ENCODE results near the gene NDUFAF7.
A peak's percentile ranks its signal among the peaks of the same experiment; 100 is the strongest.
"Not testable (repeated sequence)": the region's sequence is repeated elsewhere in the genome, so short reads cannot be mapped to it uniquely, and the experiment has no call there.

Gene NDUFAF7, protein sequence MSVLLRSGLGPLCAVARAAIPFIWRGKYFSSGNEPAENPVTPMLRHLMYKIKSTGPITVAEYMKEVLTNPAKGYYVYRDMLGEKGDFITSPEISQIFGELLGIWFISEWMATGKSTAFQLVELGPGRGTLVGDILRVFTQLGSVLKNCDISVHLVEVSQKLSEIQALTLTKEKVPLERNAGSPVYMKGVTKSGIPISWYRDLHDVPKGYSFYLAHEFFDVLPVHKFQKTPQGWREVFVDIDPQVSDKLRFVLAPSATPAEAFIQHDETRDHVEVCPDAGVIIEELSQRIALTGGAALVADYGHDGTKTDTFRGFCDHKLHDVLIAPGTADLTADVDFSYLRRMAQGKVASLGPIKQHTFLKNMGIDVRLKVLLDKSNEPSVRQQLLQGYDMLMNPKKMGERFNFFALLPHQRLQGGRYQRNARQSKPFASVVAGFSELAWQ

GRCh38 chr2:37231241-37232130 is at the start of gene NDUFAF7, which contains the start of gene CEBPZ:
Gene NDUFAF7 (plus strand): TSS chr2:37231658. CDS start chr2:37231706, 48 bp downstream.
Gene CEBPZ (minus strand): TSS chr2:37231596. CDS start chr2:37231567, 29 bp downstream.
- DNase-seq, result peak; percentile 77 to 88

DNA sequence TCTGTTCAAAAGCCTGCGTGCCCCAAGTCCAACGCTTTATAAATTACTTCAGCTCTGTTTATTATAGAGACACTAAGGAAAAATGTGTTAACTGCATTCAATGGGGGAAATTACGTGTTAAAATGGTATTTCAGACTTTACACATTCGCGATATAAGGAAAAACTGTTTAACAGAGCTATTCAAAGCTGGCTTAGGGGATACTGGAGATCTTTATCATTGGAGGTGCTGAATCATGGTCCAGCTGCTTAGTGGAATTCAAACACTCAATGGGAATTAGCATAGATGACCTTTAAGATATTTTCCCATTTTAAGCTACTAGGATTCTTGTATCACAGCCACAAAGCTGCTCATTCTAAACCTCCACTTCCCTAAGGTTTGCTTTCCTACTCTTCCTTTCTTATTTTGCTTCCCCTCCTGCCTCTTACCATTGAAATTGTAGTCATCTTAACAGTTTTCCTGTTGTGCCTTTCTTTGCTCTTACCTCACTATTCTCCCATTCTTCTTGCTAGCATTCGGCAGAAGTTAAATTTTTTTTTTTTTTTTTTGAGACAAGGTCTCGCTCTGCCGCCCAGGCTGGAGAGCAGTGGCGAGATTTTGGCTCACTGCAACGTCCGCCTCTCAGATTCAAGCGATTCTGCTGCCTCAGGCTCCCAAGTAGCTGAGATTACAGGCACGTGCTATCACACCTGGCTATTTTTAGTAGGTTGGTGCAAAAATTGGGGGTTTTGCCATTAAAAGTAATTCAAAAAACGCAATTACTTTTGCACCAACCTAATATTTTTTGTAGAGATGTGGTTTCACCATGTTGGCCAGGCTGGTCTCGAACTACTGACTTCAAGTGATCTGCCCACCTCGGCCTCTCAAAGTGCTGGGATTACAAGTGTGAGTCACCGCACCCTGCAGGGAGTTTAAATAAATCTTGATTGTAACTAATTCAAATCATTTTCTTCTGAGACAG is 49.5 kb upstream of the NDUFAF7 start:
- DNase-seq, result no peak

GRCh38 chr2:37188570-37188969 is 42.9 kb upstream of the NDUFAF7 start, which contains the start of gene SULT6B1:
Gene SULT6B1 (minus strand): TSS chr2:37188670. CDS start chr2:37188640, 30 bp downstream.
- no peak for DNase-seq

DNA sequence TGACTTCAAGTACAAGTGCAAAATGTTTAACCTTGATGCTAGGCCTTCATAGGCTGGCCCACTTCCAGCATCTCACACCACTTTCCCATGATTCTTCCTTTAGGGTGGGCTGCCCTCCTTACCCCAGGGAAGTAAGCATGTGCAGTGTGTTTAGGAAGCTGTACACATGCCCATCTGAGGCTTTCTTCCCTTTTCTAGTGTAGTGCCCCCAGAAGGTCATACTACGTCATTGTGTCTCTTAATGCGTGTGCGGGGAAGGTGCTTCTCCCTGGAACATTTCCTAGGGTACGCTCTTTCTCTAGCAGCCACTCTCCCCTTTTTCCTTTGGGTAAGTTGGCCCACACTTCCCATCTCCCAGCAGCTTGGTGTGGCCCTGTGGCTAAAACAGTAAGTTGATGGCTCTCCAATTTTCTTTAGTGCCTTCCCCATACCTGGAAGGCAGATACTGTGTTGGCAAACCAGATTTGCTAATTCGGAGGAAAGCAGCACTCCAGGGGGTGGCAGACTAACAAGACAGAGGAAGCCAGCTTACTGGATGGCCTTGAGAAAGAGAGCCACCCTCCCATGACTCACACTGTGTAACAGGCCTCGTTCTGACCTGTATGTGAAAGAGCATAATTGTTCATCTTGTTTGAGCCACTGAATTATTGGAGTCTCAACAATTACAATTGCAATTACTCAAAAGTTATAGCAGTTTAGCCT is 41.9 kb upstream of the NDUFAF7 start:
- no peak for DNase-seq

GRCh38 chr2:37190290-37190689 is 41.2 kb upstream of the NDUFAF7 start:
- no peak for DNase-seq

- DNase-seq, result no peak
Observed at GRCh38 chr2:37191253-37191652, 40.2 kb upstream of the NDUFAF7 start.

DNA sequence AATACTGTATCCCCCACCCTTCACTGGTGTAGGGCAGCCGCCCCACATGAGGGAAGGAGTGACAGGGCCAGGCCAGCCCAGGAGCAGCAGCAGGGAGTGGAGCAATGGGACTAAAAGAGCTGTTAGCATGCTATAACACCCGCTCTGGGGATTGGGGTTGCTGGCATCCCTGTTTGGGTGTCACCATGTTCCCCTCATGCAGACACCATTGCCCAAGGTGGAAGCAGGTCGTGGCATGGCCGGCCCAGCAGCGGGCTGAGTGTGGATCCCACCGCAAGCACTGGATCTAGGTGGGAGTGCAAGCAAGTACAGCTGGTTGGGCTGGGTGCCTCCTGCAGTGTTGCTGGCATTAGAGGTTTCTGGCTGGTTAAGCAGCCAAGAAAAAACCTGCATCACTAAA is 39.7 kb upstream of the NDUFAF7 start:
- no peak for DNase-seq

GRCh38 chr2:37192551-37192950 is 38.9 kb upstream of the NDUFAF7 start:
- DNase-seq, result no peak

GRCh38 chr2:37195862-37196319 is 35.6 kb upstream of the NDUFAF7 start:
- not testable (repeated sequence) for DNase-seq

DNA sequence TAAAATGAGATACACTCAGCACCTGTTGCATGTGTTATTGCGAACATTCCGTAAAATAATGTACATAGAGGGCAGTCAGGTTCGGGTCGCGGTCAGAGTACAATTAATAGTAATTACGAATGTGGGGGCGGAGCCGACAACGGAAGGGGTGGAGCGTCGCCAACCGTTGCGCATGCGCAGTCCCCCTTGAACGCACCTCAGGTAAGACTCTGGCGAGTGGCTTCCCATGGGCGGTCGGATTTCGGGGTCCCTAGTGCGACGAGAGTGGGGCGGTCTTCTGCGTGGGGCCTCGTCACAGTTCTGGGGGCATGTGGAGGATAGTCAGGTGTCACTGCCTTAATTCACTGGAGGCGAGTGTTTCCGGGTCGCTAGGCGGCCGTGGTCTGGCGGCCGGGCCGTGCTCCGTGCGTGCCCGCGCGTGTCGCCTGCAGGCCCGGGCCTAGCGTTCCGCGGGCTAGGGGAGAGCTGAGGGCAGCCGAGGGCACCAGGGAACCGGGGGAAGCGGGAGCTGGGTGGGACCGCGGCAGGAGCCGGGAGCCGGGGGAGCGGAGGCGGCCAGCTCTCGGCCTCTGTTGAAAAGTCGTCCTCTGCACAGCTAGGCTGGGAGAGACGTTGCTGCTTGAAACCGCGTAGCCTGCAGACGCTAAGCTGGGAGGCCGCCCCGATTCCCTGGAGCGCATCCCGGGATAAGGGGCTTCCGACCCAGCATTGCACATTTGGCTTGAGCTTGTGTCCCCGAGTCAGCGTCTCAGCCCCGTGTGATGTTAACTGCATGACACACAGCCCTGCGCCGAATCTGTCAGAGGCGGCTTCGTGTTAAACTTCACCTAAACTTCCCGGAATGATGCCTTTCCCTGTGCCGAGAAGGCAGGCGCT is 34.9 kb upstream of the NDUFAF7 start, which contains the start of gene CEBPZOS:
Gene CEBPZOS, plus strand, starts transcription at position 177 of the 876 bp plus-strand sequence. CDS start 3,209 bp downstream, outside the sequence.
- DNase-seq, result peak; percentile 88 to 91

- DNase-seq, result no peak
Observed at GRCh38 chr2:37198681-37199065, 32.8 kb upstream of the NDUFAF7 start.

- DNase-seq, result no peak
Observed at GRCh38 chr2:37201208-37201607, 30.2 kb upstream of the NDUFAF7 start.

GRCh38 chr2:37201766-37202165 is 29.7 kb upstream of the NDUFAF7 start:
- DNase-seq, result no peak

DNA sequence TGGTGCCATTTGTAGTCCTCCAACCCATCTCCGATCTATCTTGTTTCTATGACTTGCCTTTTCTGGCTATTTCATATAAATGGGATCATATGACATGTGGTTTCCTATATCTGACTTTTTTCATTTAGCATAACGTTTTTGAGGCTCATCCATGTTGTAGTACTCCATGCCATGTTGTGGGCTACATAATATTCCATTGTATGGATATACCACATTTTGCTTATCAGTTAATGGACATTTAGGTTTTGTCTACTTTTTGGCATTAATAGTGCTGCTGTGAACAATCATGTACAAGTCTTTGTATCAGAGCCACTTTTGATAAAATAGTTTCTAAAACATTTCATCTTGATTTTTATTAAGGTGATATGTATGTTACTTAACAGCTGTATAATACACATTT is 27.8 kb upstream of the NDUFAF7 start:
- no peak for DNase-seq

- not testable (repeated sequence) for DNase-seq
Observed at GRCh38 chr2:37205071-37205661, 26.3 kb upstream of the NDUFAF7 start.

- DNase-seq, result no peak
Observed at GRCh38 chr2:37205689-37206341, 25.6 kb upstream of the NDUFAF7 start.

GRCh38 chr2:37206760-37207159 is 24.7 kb upstream of the NDUFAF7 start:
- not testable (repeated sequence) for DNase-seq

DNA sequence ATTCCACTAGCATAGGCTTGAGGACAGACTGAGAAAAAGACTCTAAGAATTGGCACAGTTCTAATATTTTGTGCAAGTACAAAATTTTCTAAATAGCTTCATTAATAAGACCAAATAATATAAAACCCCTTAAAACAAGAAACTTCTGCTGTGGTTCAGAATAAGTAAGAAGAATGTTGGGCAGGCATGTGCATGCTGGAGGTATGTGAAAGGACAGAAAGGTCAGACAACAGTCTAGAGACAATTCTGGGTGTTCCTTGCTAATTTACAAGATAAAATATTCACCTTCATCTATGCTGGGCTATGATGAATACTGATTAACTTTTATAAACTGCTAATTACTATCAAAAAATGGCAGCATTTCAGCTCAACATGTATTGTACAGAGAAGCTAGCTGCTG is 20.2 kb upstream of the NDUFAF7 start:
- no peak for DNase-seq

- no peak for DNase-seq
Observed at GRCh38 chr2:37211939-37212338, 19.5 kb upstream of the NDUFAF7 start.
